Heart left ventricle (tissue), 16 donors: ENCODE measurements around the gene SMTNL2. TPM values are rescaled to one million over a fixed set of nuclear protein-coding genes. Genes with fewer than 3 reads are reported as not detected.

Experiments
- ATAC-seq, 4 donors: fragments of 200-7000 bp; cut with Tn5 transposase; one replicate each; pipeline ENCODE4 v1.9.1; 2020 to 2022; ENCODE audit warnings: moderate library complexity in 4 of 4, mild to moderate bottlenecking in 3 of 4, moderate number of reproducible peaks in 1 of 4
- DNase-seq, 5 donors: peaks; one replicate each; pipeline ENCODE4 v3.0.0-alpha.2; 2020
- H3K27ac ChIP-seq, 12 donors: fragments of 200-600 bp; sonication (generic) in 4 of 12; one replicate each; pipeline versions ENCODE4 v1.5.0 to v1.8.0; 2016 to 2022; ENCODE audit warnings: mild to moderate bottlenecking in 2 of 12
- H3K27me3 ChIP-seq, 9 donors: fragments of 200-600 bp; sonication (generic) in 2 of 9; one replicate each; pipeline versions ENCODE4 v1.5.1 to v1.8.0; 2016 to 2022; ENCODE audit warnings: mild to moderate bottlenecking in 3 of 9
- H3K36me3 ChIP-seq, 9 donors: fragments of 200-600 bp; sonication (generic) in 2 of 9; one replicate each; pipeline versions ENCODE4 v1.5.0 to v1.8.0; 2018 to 2022; ENCODE audit warnings: mild to moderate bottlenecking in 2 of 9
- H3K4me1 ChIP-seq, 12 donors: fragments of 200-600 bp; sonication (generic) in 4 of 12; one replicate each; pipeline versions ENCODE4 v1.5.0 to v1.8.0; 2016 to 2022; ENCODE audit warnings: mild to moderate bottlenecking in 3 of 12
- H3K4me3 ChIP-seq, 12 donors: fragments of 200-600 bp; sonication (generic) in 4 of 12; one replicate each; pipeline versions ENCODE4 v1.5.0 to v1.8.0; 2017 to 2022; ENCODE audit warnings: mild to moderate bottlenecking in 9 of 12, moderate library complexity in 4 of 12
- H3K9me3 ChIP-seq, 12 donors: fragments of 200-600 bp; sonication (generic) in 4 of 12; one replicate each; pipeline versions ENCODE4 v1.5.0 to v1.8.0; 2016 to 2022; ENCODE audit warnings: mild to moderate bottlenecking in 1 of 12
- POLR2A ChIP-seq, 2 donors: fragments of 450-650 bp; IDR thresholded peaks; one replicate each; pipeline ENCODE4 v1.6.1; 2017; ENCODE audit warnings: antibody characterized with exemption in 2 of 2, mild to moderate bottlenecking in 2 of 2, moderate library complexity in 2 of 2
- WGBS, 4 donors: extraction: QIAGEN DNeasy Blood & Tissue Kit in 2 of 4; methylation state at CpG; one replicate each; pipeline versions ENCODE4 v1.1.5 to v1.1.7; 2013 to 2018; 5-methylcytosine and 5-hydroxymethylcytosine counted together
- intact Hi-C, 10 donors: fragments of 100-400 bp; cut with DNase I; formaldehyde crosslinking; loops; one replicate each; pipeline versions ENCODE4 v1.11.1 to v1.14.2; 2022
- polyA plus RNA-seq, 2 donors: library from polyadenylated mRNA; stranded (reverse); fragments of 200-250 nt; gene quantifications; one replicate each; pipeline ENCODE4 v1.2.3, GENCODE V29; 2013
- total RNA-seq, 9 donors: library from RNA; depleted of rRNA in 2 of 9; stranded (reverse); fragments of >200 nt in 2 of 9; fragmentation: NEBNext Ultra II Directional in 3 of 9; extraction: Animal tissue kit (Norgen Biotek cat#: 25700) in 3 of 9; gene quantifications; one replicate each; pipeline versions ENCODE4 v1.1.0 to v1.2.4, GENCODE V29; 2016 to 2023
- TF ChIP-seq, protein P1 (sequence below), 12 donors: fragments of 200-600 bp; sonication (generic) in 4 of 12; IDR thresholded peaks; one replicate each; pipeline versions ENCODE4 v1.5.0 to v1.8.0; 2018 to 2022; ENCODE audit warnings: antibody characterized with exemption in 12 of 12, mild to moderate bottlenecking in 5 of 12
- donor health status: ischemic (EF 13 %, LVEDD 7.1; RV severe dilation, severe dysfunction).
- donor health status: healthy with polysubstance abuse.
- donor health status: DM: no; HTN: yes; CAD: no.
- donor health status: DM: no; HTN: no; CAD: no.
- donor health status: ischemic (EF 25% LVEDD 6.9; RV normal size, moderate dysfunction).
- donor health status: ischemic (EF 25% LVEDD 5.7; RV mildly dilated, moderate dysfunction).
- donor health status: healthy.
- donor health status: DM: yes; HTN: yes; CAD: no.
- donor health status: ischemic (EF 35%, LVEDD 5.7; RV mildly dilated, moderate dysfunction).
- donor health status: nonischemic (EF 11% LVEDD 7.7; RV severe dilation, severe dysfunction).
- donor health status: DM: yes; HTN: yes; CAD: no.
- donor health status: PGD.
- donor health status: ischemic (EF 29% LVEDD 5.4; RV normal size, mild dysfunction).
- donor health status: nonischemic (EF 23%, LVEDD 6.1; RV moderate dilation, normal function).

SMTNL2 gene
- total and polyA plus RNA-seq, 11 donors, result 2.1 to 47.5 (median 15.6) TPM

DNA sequence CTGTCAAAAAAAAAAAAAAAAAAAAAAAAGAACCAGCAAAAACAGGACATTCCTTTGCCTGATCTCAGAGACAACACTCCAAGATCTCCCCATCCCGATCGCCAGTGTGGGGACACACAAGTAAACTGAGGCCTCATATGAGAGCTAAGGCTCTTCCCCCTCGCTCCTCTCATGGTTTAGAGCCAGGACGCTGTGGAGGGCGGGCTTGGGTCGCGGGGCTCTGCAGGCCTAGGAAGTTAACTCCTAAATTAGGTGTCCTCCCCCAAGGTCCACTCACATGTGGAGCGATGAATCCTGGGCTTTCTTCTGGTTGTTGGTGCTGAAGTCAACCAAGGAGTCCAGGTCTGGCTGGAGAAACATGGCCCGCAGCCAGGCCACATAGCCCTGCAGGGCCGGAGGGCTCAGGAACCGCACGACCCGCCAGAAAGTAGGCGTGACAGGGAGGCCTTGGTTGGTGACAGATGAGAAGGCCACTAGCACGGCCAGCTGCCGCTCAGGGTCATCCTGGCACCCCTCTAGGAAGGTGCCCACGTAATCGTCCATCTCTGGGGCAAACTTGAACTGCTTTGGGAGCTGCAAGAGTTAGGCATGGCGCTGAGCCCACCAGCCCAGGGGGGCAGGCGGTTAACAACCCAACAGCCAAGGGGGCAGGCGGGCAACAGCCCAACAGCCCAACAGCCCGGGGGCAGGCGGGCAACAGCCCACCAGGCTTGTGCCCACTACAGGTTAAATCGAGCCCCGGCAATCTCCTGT, 34.4 kb upstream of the SMTNL2 start:
- Histone ChIP-seq H3K9me3 (no peaks in the 10 kb centered on the region), H3K4me1 (peaks cover 0 to 14% (median 10%) of the 10 kb centered on the region in 12 donors), H3K36me3 (peaks cover 0 to 84% (median 82%) of the 10 kb centered on the region in 9 donors), H3K4me3 (no peak overlapping the region), H3K27ac (no peak overlapping the region), H3K27me3 (no peaks in the 10 kb centered on the region)
- no peak for ATAC-seq
- WGBS, 4 donors, result 86 to 91% (median 89%) methylated on average over 21 to 25 of the region's 25 CpGs
- TF ChIP-seq, protein P1, sequence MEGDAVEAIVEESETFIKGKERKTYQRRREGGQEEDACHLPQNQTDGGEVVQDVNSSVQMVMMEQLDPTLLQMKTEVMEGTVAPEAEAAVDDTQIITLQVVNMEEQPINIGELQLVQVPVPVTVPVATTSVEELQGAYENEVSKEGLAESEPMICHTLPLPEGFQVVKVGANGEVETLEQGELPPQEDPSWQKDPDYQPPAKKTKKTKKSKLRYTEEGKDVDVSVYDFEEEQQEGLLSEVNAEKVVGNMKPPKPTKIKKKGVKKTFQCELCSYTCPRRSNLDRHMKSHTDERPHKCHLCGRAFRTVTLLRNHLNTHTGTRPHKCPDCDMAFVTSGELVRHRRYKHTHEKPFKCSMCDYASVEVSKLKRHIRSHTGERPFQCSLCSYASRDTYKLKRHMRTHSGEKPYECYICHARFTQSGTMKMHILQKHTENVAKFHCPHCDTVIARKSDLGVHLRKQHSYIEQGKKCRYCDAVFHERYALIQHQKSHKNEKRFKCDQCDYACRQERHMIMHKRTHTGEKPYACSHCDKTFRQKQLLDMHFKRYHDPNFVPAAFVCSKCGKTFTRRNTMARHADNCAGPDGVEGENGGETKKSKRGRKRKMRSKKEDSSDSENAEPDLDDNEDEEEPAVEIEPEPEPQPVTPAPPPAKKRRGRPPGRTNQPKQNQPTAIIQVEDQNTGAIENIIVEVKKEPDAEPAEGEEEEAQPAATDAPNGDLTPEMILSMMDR (IDR thresholded peaks at IDR 0.05), result no peak
- TF ChIP-seq POLR2A (IDR thresholded peaks at IDR 0.05), result no peak
- intact Hi-C loops, result loop anchor here in 1 of 10 donors (10.0 kb wide), 1 partner anchor 125 kb away; no protein-coding TSS in a partner anchor
- DNase-seq, result peak in 3 of 5 donors; percentile 23 to 42 (median 26)

DNA sequence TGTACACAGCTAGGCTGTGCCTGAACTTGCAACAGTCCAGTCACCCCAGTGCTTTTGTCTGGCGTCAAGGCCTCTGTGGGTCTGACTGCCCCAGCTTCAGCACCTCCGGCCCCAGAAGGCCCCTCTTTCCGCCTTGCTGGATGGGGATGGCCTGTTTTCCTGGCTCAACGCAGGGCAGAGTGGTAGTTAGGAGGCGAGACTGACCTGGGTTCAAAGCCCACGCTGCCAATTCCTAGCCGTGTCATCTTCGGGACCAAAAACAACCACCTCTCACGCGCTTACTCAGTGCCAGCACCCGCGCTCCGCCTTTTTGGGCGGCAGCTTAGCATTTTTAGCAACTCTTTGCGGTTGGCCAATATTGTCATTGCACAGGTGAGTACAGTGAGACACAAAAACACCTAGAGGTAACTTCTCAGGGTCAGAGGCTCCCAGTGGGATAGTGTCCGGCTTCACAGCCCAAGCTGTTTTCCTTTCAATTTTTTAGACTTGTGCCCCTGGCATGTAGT, 33.7 kb upstream of the SMTNL2 start:
- ATAC-seq, result no peak
- Histone ChIP-seq H3K36me3 (peaks cover 0 to 80% (median 76%) of the 10 kb centered on the region in 9 donors), H3K9me3 (no peaks in the 10 kb centered on the region), H3K4me3 (no peak overlapping the region), H3K4me1 (peaks cover 0 to 16% (median 10%) of the 10 kb centered on the region in 12 donors), H3K27ac (no peak overlapping the region), H3K27me3 (no peaks in the 10 kb centered on the region)
- TF ChIP-seq, protein P1 (IDR thresholded peaks at IDR 0.05), result no peak
- no peak for TF ChIP-seq POLR2A (IDR thresholded peaks at IDR 0.05)
- intact Hi-C loops, result no loop called here
- peak in 1 of 5 donors; percentile 11 for DNase-seq
- WGBS, 4 donors, result 93 to 97% (median 96%) methylated on average over 16 of the region's 16 CpGs

DNA sequence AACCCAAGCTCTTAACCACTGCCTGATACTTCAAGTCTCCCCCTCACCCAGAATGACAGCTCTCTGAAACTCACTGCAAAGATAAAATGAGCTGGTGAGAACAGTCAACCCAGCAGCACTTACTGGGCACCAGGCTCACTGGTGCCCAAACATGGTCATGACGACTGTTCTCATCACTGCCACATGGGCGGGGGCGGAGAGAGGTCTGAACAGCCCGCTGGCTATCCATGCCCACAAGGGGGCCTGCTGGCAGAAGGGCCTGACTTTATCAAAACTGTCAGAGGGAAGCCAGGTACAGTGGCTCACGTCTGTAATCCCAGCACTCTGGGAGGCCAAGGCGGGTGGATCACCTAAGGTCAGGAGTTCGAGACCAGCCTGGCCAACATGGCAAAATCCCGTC, 33.2 kb upstream of the SMTNL2 start:
- no peak for TF ChIP-seq POLR2A (IDR thresholded peaks at IDR 0.05)
- TF ChIP-seq, protein P1 (IDR thresholded peaks at IDR 0.05), result no peak
- H3K4me1 ChIP-seq, result peaks cover 3 to 21% (median 15%) of the 10 kb centered on the region in 12 donors
- WGBS, 4 donors, result 82 to 84% (median 83%) methylated on average over 8 of the region's 8 CpGs
- H3K9me3 ChIP-seq, result no peaks in the 10 kb centered on the region
- no peaks in the 10 kb centered on the region for H3K27me3 ChIP-seq
- no peak overlapping the region for H3K27ac ChIP-seq
- no peak for ATAC-seq
- intact Hi-C loops, result no loop called here
- H3K36me3 ChIP-seq, result peaks cover 0 to 76% (median 72%) of the 10 kb centered on the region in 9 donors
- H3K4me3 ChIP-seq, result no peak overlapping the region
- peak in 1 of 5 donors; percentile 15 for DNase-seq

DNA sequence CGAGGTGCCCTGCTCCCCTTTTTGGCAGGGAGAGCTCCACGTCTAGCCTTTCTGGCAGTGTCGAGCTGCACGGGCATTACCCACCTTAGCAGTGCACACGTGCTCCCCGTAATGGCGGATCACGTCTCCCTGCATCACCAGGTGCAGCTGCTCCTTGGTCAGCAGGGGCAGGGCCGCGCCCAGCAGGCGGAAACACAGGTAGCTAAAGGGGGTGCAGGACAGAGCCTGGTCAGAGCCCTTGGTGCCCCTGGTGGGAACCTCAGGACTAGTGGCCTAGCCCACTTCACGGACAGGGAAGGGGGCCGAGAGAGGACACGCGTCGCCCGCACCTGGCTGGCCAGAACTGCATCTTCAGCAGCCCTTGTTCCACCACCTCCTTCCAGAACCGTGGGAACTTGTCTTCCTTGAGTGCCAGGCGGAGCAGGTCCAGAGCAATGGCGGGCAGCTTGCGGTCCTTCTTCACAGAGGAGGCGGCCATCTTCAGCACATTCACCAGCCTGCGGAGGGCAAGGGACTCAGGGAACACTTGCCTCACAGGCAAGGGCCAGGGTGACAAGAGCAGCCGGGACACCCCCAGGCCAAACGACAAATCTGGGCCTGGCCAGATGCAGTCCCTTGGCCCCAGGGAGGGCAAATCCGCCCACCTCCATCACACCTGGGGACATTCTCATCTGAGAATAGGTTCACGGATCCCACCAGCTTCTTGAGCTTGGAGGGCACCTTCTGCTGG, 32.4 kb upstream of the SMTNL2 start:
- 94 to 97% (median 94%) methylated on average over 19 to 27 of the region's 27 CpGs for WGBS, 4 donors
- H3K9me3 ChIP-seq, result no peaks in the 10 kb centered on the region
- ATAC-seq, result no peak
- H3K27ac ChIP-seq, result no peak overlapping the region
- no peak for TF ChIP-seq POLR2A (IDR thresholded peaks at IDR 0.05)
- TF ChIP-seq, protein P1 (IDR thresholded peaks at IDR 0.05), result no peak
- H3K4me1 ChIP-seq, result peaks cover 3 to 23% (median 17%) of the 10 kb centered on the region in 12 donors
- DNase-seq, result peak in 1 of 5 donors; percentile 19
- intact Hi-C loops, result no loop called here
- no peaks in the 10 kb centered on the region for H3K27me3 ChIP-seq
- H3K36me3 ChIP-seq, result peaks cover 0 to 68% (median 65%) of the 10 kb centered on the region in 9 donors
- H3K4me3 ChIP-seq, result no peak overlapping the region
